Measurements from ENCODE around the gene ZNF398.
A peak's percentile ranks its signal among the peaks of the same experiment; 100 is the strongest.

The ZNF398 gene

GRCh38 chr7:149218469-149219420, 71.5 kb downstream of the ZNF398 start:
- WGBS, result 83% methylated on average over 10 of the region's 10 CpGs
- Histone ChIP-seq H3K27me3 (ENCODE audit: control insufficient read depth in 1 of 2, insufficient read depth in 1 of 2, low read length in 2 of 2) (no peaks in the 10 kb centered on the region), H2BK120ac (ENCODE audit: low read depth, low read length) (no peak overlapping the region), H3K18ac (ENCODE audit: low read depth in 1 of 2, low read length in 2 of 2) (no peak overlapping the region), H3K36me3 (ENCODE audit: control insufficient read depth in 1 of 2, insufficient read depth in 2 of 2, low read depth in 1 of 2, low read length in 2 of 2) (peaks cover 81% of the 10 kb centered on the region in 2 experiments), H3K14ac (ENCODE audit: low read length in 2 of 2) (no peak overlapping the region), H2BK5ac (ENCODE audit: low read depth, low read length, poor library complexity, severe bottlenecking) (no peak overlapping the region), H4K91ac (ENCODE audit: low read length) (no peak overlapping the region), H3K9me3 (ENCODE audit: control insufficient read depth, low read length) (no peaks in the 10 kb centered on the region), H3K9ac (ENCODE audit: low read length) (no peak overlapping the region), H2AK5ac (ENCODE audit: low read length, severe bottlenecking) (no peak overlapping the region), H3K79me1 (replicated peaks; ENCODE audit: low read length, poor library complexity, severe bottlenecking) (peaks cover 36% of the 10 kb centered on the region), H2BK15ac (ENCODE audit: low read depth, poor library complexity, severe bottlenecking) (no peak overlapping the region), H3K4me3 (ENCODE audit: insufficient read depth in 1 of 2, low read depth in 1 of 2, low read length in 2 of 2) (no peak overlapping the region), H4K8ac (ENCODE audit: low read length) (no peak overlapping the region), H3K4ac (ENCODE audit: low read depth in 1 of 2, low read length in 2 of 2) (no peak overlapping the region), H3K4me1 (ENCODE audit: control insufficient read depth, insufficient read depth, low read depth, low read length) (peaks cover 11% of the 10 kb centered on the region), H2AFZ (ENCODE audit: low read depth, low read length) (no peak overlapping the region), H2BK12ac (ENCODE audit: low read length in 2 of 2) (no peak overlapping the region), H3K27ac (ENCODE audit: low read length, poor library complexity, severe bottlenecking) (no peak overlapping the region), H3K4me2 (ENCODE audit: low read length, poor library complexity, severe bottlenecking) (no peak overlapping the region), H3K23ac (ENCODE audit: low read length in 2 of 2) (no peak overlapping the region)
- no peak for DNase-seq

- 66% methylated on average over 6 of the region's 6 CpGs for WGBS
- no peak overlapping the region for H3K4me2 ChIP-seq (ENCODE audit: low read length, poor library complexity, severe bottlenecking)
- H3K9me3 ChIP-seq (ENCODE audit: control insufficient read depth, low read length), result no peaks in the 10 kb centered on the region
- no peak overlapping the region for H2BK5ac ChIP-seq (ENCODE audit: low read depth, low read length, poor library complexity, severe bottlenecking)
- peaks cover 78 to 81% of the 10 kb centered on the region in 2 experiments for H3K36me3 ChIP-seq (ENCODE audit: control insufficient read depth in 1 of 2, insufficient read depth in 2 of 2, low read depth in 1 of 2, low read length in 2 of 2)
- H3K4me3 ChIP-seq (ENCODE audit: insufficient read depth in 1 of 2, low read depth in 1 of 2, low read length in 2 of 2), result no peak overlapping the region
- peaks cover 41% of the 10 kb centered on the region for H3K79me1 ChIP-seq (replicated peaks; ENCODE audit: low read length, poor library complexity, severe bottlenecking)
- no peaks in the 10 kb centered on the region for H3K27me3 ChIP-seq (ENCODE audit: control insufficient read depth in 1 of 2, insufficient read depth in 1 of 2, low read length in 2 of 2)
- no peak overlapping the region for H4K91ac ChIP-seq (ENCODE audit: low read length)
- H2AK5ac ChIP-seq (ENCODE audit: low read length, severe bottlenecking), result no peak overlapping the region
- H2BK15ac ChIP-seq (ENCODE audit: low read depth, poor library complexity, severe bottlenecking), result no peak overlapping the region
- H3K18ac ChIP-seq (ENCODE audit: low read depth in 1 of 2, low read length in 2 of 2), result no peak overlapping the region
- peaks cover 11% of the 10 kb centered on the region for H3K4me1 ChIP-seq (ENCODE audit: control insufficient read depth, insufficient read depth, low read depth, low read length)
- no peak overlapping the region for H4K8ac ChIP-seq (ENCODE audit: low read length)
- no peak overlapping the region for H2BK12ac ChIP-seq (ENCODE audit: low read length in 2 of 2)
- no peak overlapping the region for H3K4ac ChIP-seq (ENCODE audit: low read depth in 1 of 2, low read length in 2 of 2)
- H3K14ac ChIP-seq (ENCODE audit: low read length in 2 of 2), result no peak overlapping the region
- H2BK120ac ChIP-seq (ENCODE audit: low read depth, low read length), result no peak overlapping the region
- H3K27ac ChIP-seq (ENCODE audit: low read length, poor library complexity, severe bottlenecking), result peak overlapping the region; percentile 39
- no peak overlapping the region for H3K23ac ChIP-seq (ENCODE audit: low read length in 2 of 2)
- peak; percentile 88 for DNase-seq
- H3K9ac ChIP-seq (ENCODE audit: low read length), result no peak overlapping the region
- H2AFZ ChIP-seq (ENCODE audit: low read depth, low read length), result no peak overlapping the region
Observed at GRCh38 chr7:149220534-149220933, 73.3 kb downstream of the ZNF398 start.

DNA sequence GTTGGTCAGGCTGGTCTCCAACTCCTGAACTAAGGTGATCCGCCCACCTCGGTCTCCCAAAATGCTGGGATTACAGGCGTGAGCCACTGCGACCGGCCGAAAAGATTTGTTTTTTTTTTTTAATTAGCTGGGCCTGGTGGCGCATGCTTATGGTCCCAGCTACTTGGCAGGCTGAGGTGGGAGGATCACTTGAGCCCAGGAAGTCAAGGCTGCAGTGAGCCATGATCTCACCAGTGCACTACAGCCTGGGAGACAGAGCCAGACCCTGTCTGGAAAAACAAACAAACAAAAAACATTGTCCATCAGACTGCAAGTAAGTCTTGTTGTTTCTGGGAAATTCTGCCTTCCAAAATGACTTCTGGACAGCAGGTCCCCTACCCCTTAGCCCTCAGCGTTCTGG, 75.9 kb downstream of the ZNF398 start:
- Histone ChIP-seq H2BK120ac (ENCODE audit: low read depth, low read length) (no peak overlapping the region), H3K27ac (ENCODE audit: low read length, poor library complexity, severe bottlenecking) (no peak overlapping the region), H3K36me3 (ENCODE audit: control insufficient read depth in 1 of 2, insufficient read depth in 2 of 2, low read depth in 1 of 2, low read length in 2 of 2) (peaks cover 59 to 71% of the 10 kb centered on the region in 2 experiments), H3K4me1 (ENCODE audit: control insufficient read depth, insufficient read depth, low read depth, low read length) (peaks cover 11% of the 10 kb centered on the region), H3K23ac (ENCODE audit: low read length in 2 of 2) (no peak overlapping the region), H3K18ac (ENCODE audit: low read depth in 1 of 2, low read length in 2 of 2) (no peak overlapping the region), H2BK5ac (ENCODE audit: low read depth, low read length, poor library complexity, severe bottlenecking) (no peak overlapping the region), H3K14ac (ENCODE audit: low read length in 2 of 2) (no peak overlapping the region), H3K4me3 (ENCODE audit: insufficient read depth in 1 of 2, low read depth in 1 of 2, low read length in 2 of 2) (no peak overlapping the region), H2BK12ac (ENCODE audit: low read length in 2 of 2) (no peak overlapping the region), H3K9ac (ENCODE audit: low read length) (no peak overlapping the region), H3K9me3 (ENCODE audit: control insufficient read depth, low read length) (no peaks in the 10 kb centered on the region), H2AFZ (ENCODE audit: low read depth, low read length) (no peak overlapping the region), H2AK5ac (ENCODE audit: low read length, severe bottlenecking) (no peak overlapping the region), H3K27me3 (ENCODE audit: control insufficient read depth in 1 of 2, insufficient read depth in 1 of 2, low read length in 2 of 2) (no peaks in the 10 kb centered on the region), H3K79me1 (replicated peaks; ENCODE audit: low read length, poor library complexity, severe bottlenecking) (peaks cover 30% of the 10 kb centered on the region), H4K91ac (ENCODE audit: low read length) (no peak overlapping the region), H4K8ac (ENCODE audit: low read length) (no peak overlapping the region), H2BK15ac (ENCODE audit: low read depth, poor library complexity, severe bottlenecking) (no peak overlapping the region), H3K4ac (ENCODE audit: low read depth in 1 of 2, low read length in 2 of 2) (no peak overlapping the region), H3K4me2 (ENCODE audit: low read length, poor library complexity, severe bottlenecking) (no peak overlapping the region)
- DNase-seq, result no peak
- 95% methylated on average over 8 of the region's 8 CpGs for WGBS

DNA sequence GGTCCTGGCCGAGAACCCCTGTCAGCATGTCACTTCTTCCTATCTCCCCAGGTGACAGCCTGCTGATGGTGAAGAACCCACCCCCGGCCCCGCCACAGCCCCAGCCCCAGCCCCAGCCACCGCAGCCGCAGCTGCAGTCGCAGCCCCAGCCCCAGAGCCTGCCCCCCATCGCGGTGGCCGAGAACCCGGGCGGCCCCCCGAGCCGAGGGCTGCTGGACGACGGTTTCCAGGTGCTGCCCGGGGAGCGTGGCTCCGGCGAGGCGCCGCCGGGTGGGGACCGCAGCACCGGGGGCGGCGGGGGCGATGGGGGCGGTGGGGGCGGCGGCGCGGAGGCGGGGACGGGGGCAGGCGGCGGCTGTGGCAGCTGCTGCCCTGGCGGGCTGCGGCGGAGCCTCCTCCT, 76.5 kb downstream of the ZNF398 start:
- H4K8ac ChIP-seq (ENCODE audit: low read length), result no peak overlapping the region
- no peak overlapping the region for H2BK15ac ChIP-seq (ENCODE audit: low read depth, poor library complexity, severe bottlenecking)
- no peaks in the 10 kb centered on the region for H3K9me3 ChIP-seq (ENCODE audit: control insufficient read depth, low read length)
- H3K27me3 ChIP-seq (ENCODE audit: control insufficient read depth in 1 of 2, insufficient read depth in 1 of 2, low read length in 2 of 2), result no peaks in the 10 kb centered on the region
- 97% methylated on average over 23 of the region's 39 CpGs for WGBS
- no peak overlapping the region for H2AK5ac ChIP-seq (ENCODE audit: low read length, severe bottlenecking)
- no peak overlapping the region for H3K9ac ChIP-seq (ENCODE audit: low read length)
- H3K14ac ChIP-seq (ENCODE audit: low read length in 2 of 2), result no peak overlapping the region
- no peak overlapping the region for H2AFZ ChIP-seq (ENCODE audit: low read depth, low read length)
- H2BK120ac ChIP-seq (ENCODE audit: low read depth, low read length), result no peak overlapping the region
- no peak overlapping the region for H3K4me2 ChIP-seq (ENCODE audit: low read length, poor library complexity, severe bottlenecking)
- H3K4me1 ChIP-seq (ENCODE audit: control insufficient read depth, insufficient read depth, low read depth, low read length), result peaks cover 9% of the 10 kb centered on the region
- H3K27ac ChIP-seq (ENCODE audit: low read length, poor library complexity, severe bottlenecking), result no peak overlapping the region
- H4K91ac ChIP-seq (ENCODE audit: low read length), result no peak overlapping the region
- no peak overlapping the region for H3K18ac ChIP-seq (ENCODE audit: low read depth in 1 of 2, low read length in 2 of 2)
- peaks cover 25% of the 10 kb centered on the region for H3K79me1 ChIP-seq (replicated peaks; ENCODE audit: low read length, poor library complexity, severe bottlenecking)
- no peak overlapping the region for H3K4ac ChIP-seq (ENCODE audit: low read depth in 1 of 2, low read length in 2 of 2)
- H2BK5ac ChIP-seq (ENCODE audit: low read depth, low read length, poor library complexity, severe bottlenecking), result no peak overlapping the region
- no peak overlapping the region for H3K23ac ChIP-seq (ENCODE audit: low read length in 2 of 2)
- H3K4me3 ChIP-seq (ENCODE audit: insufficient read depth in 1 of 2, low read depth in 1 of 2, low read length in 2 of 2), result no peak overlapping the region
- H3K36me3 ChIP-seq (ENCODE audit: control insufficient read depth in 1 of 2, insufficient read depth in 2 of 2, low read depth in 1 of 2, low read length in 2 of 2), result peaks cover 53 to 66% of the 10 kb centered on the region in 2 experiments
- DNase-seq, result no peak
- no peak overlapping the region for H2BK12ac ChIP-seq (ENCODE audit: low read length in 2 of 2)

All from mesenchymal stem cell (in vitro differentiated cells and primary cell).